ENCODE data around the gene CARM1.

The CARM1 gene

GRCh38 chr19:10908380-10908960, 37.1 kb downstream of the CARM1 start:
- DNase-seq (ENCODE audit: low spot score) = no peak

- no peak for DNase-seq (ENCODE audit: low spot score)
Observed at GRCh38 chr19:10911579-10912363, 40.4 kb downstream of the CARM1 start.

- DNase-seq (ENCODE audit: low spot score) = no peak
Observed at GRCh38 chr19:10912619-10913018, 41.3 kb downstream of the CARM1 start.

GRCh38 chr19:10913716-10914340, 42.5 kb downstream of the CARM1 start:
- no peak for DNase-seq (ENCODE audit: low spot score)

- no peak for DNase-seq (ENCODE audit: low spot score)
Observed at GRCh38 chr19:10915130-10916091, 44.1 kb downstream of the CARM1 start.

GRCh38 chr19:10916602-10917001, 45.2 kb downstream of the CARM1 start:
- no peak for DNase-seq (ENCODE audit: low spot score)

GRCh38 chr19:10918359-10918758, 47.0 kb downstream of the CARM1 start:
- no peak for DNase-seq (ENCODE audit: low spot score)

GRCh38 chr19:10919352-10920287, 48.3 kb downstream of the CARM1 start:
- DNase-seq (ENCODE audit: low spot score) = peak; percentile 8

GRCh38 chr19:10920288-10920655, 48.9 kb downstream of the CARM1 start:
- no peak for DNase-seq (ENCODE audit: low spot score)

GRCh38 chr19:10920781-10921180, 49.4 kb downstream of the CARM1 start:
- DNase-seq (ENCODE audit: low spot score) = no peak

- peak; percentile 8 for DNase-seq (ENCODE audit: low spot score)
Observed at GRCh38 chr19:10921199-10921909, 50.0 kb downstream of the CARM1 start.

GRCh38 chr19:10921910-10922637, 50.7 kb downstream of the CARM1 start:
- DNase-seq (ENCODE audit: low spot score) = peak; percentile 16

GRCh38 chr19:10922638-10923014, 51.3 kb downstream of the CARM1 start:
- no peak for DNase-seq (ENCODE audit: low spot score)

- no peak for DNase-seq (ENCODE audit: low spot score)
Observed at GRCh38 chr19:10923260-10924112, 52.1 kb downstream of the CARM1 start.

- DNase-seq (ENCODE audit: low spot score) = no peak
Observed at GRCh38 chr19:10924597-10924996, 53.2 kb downstream of the CARM1 start.

- peak; percentile 9 for DNase-seq (ENCODE audit: low spot score)
Observed at GRCh38 chr19:10927730-10928562, 56.6 kb downstream of the CARM1 start.

GRCh38 chr19:10928563-10929401, 57.4 kb downstream of the CARM1 start, which contains the start of the genes TIMM29 and YIPF2:
Gene TIMM29 (plus strand): TSS chr19:10928811. CDS start chr19:10928823, 12 bp downstream.
Gene YIPF2 (minus strand): TSS chr19:10928639. CDS start chr19:10928410, 229 bp downstream.
- peak; percentile 99 for DNase-seq (ENCODE audit: low spot score)
